Osteoblast (primary cell): Measurements from ENCODE around the gene STT3B. TPM values are rescaled to one million over a fixed set of nuclear protein-coding genes. Genes with fewer than 3 reads are reported as not detected.
A peak's percentile ranks its signal among the peaks of the same experiment; 100 is the strongest.

Experiments used
- DNase-seq: peaks from one replicate; pipeline ENCODE4 v3.0.0; 2011; ENCODE audit warnings: low spot score, mixed read lengths; ENCODE audit not compliant: insufficient read length; ENCODE audit errors: missing footprints
- H2AFZ ChIP-seq: 2 replicates; pipeline ENCODE4 v1.6.0; 2011; ENCODE audit warnings: mild to moderate bottlenecking, low read length
- H3K27ac ChIP-seq: 2 replicates; pipeline ENCODE4 v1.5.1; 2011; ENCODE audit warnings: mild to moderate bottlenecking, low read depth, low read length, moderate library complexity
- H3K27me3 ChIP-seq: 2 replicates; pipeline ENCODE4 v1.6.0; 2012; ENCODE audit warnings: mild to moderate bottlenecking, control low read depth, inconsistent platforms, low read length, moderate library complexity; ENCODE audit not compliant: insufficient read depth
- H3K36me3 ChIP-seq: 2 replicates; pipeline ENCODE4 v1.5.1; 2011; ENCODE audit warnings: mild to moderate bottlenecking, low read length, control low read depth, moderate library complexity; ENCODE audit not compliant: insufficient read depth
- H3K4me1 ChIP-seq: 2 replicates; pipeline ENCODE4 v1.5.1; 2011; ENCODE audit warnings: mild to moderate bottlenecking, low read length, control low read depth, moderate library complexity; ENCODE audit not compliant: insufficient read depth
- H3K4me2 ChIP-seq: 2 replicates; pipeline ENCODE4 v1.6.0; 2011; ENCODE audit warnings: mild to moderate bottlenecking, low read length; ENCODE audit not compliant: insufficient read depth
- H3K4me3 ChIP-seq: fragments of 200-600 bp; sonication (generic); 3 replicates; pipeline ENCODE4 v1.5.1; 2012; ENCODE audit warnings: mild to moderate bottlenecking, low read length, inconsistent platforms; ENCODE audit not compliant: insufficient read depth
- H3K79me2 ChIP-seq: 2 replicates; pipeline ENCODE4 v1.6.0; 2012; ENCODE audit warnings: mild to moderate bottlenecking, low read length, control low read depth, inconsistent platforms; ENCODE audit not compliant: insufficient read depth
- H3K9me3 ChIP-seq: 2 replicates; pipeline ENCODE4 v1.5.1; 2011; ENCODE audit warnings: low read depth, low read length, control low read depth
- H4K20me1 ChIP-seq: 2 replicates; pipeline ENCODE4 v1.6.0; 2012; ENCODE audit warnings: mild to moderate bottlenecking, low read length, control low read depth; ENCODE audit not compliant: insufficient read depth
- CTCF ChIP-seq: IDR thresholded peaks from 2 replicates; pipeline ENCODE4 v1.5.1; 2011; ENCODE audit warnings: mild to moderate bottlenecking, low read depth, low read length, moderate library complexity; ENCODE audit errors: extremely low read depth
- total RNA-seq: library from RNA; depleted of rRNA; stranded (reverse); fragments of >200 nt; gene quantifications from 2 replicates; pipeline ENCODE4 v1.2.3, GENCODE V29; 2012

The STT3B gene
- total RNA-seq, 1 donor = 216 TPM

- no peaks in the 10 kb centered on the region for H3K9me3 ChIP-seq
- H3K4me2 ChIP-seq = no peak overlapping the region
- H4K20me1 ChIP-seq = no peaks in the 10 kb centered on the region
- H3K36me3 ChIP-seq = no peaks in the 10 kb centered on the region
- no peak for DNase-seq
- no peak overlapping the region for H2AFZ ChIP-seq
- H3K27me3 ChIP-seq = peaks cover 17% of the 10 kb centered on the region
- H3K27ac ChIP-seq = no peak overlapping the region
- H3K4me1 ChIP-seq = no peaks in the 10 kb centered on the region
- H3K79me2 ChIP-seq = no peaks in the 10 kb centered on the region
- TF ChIP-seq CTCF = no peak
- H3K4me3 ChIP-seq = no peak overlapping the region
Measured at GRCh38 chr3:31525532-31525931, 7.2 kb upstream of the STT3B start.

GRCh38 chr3:31529421-31529820 is 3.3 kb upstream of the STT3B start:
- Histone ChIP-seq H3K27ac (no peak overlapping the region), H3K4me1 (peaks cover 13% of the 10 kb centered on the region), H3K36me3 (no peaks in the 10 kb centered on the region), H3K4me3 (no peak overlapping the region), H3K27me3 (peaks cover 17% of the 10 kb centered on the region), H3K4me2 (no peak overlapping the region), H3K9me3 (no peaks in the 10 kb centered on the region), H4K20me1 (peaks cover 9% of the 10 kb centered on the region), H3K79me2 (peaks cover 17% of the 10 kb centered on the region), H2AFZ (no peak overlapping the region)
- TF ChIP-seq CTCF = no peak
- no peak for DNase-seq

- peaks cover 17% of the 10 kb centered on the region for H3K27me3 ChIP-seq
- no peaks in the 10 kb centered on the region for H3K9me3 ChIP-seq
- peaks cover 20% of the 10 kb centered on the region for H3K4me1 ChIP-seq
- no peaks in the 10 kb centered on the region for H3K36me3 ChIP-seq
- peaks cover 16% of the 10 kb centered on the region for H4K20me1 ChIP-seq
- no peak for DNase-seq
- no peak overlapping the region for H3K4me3 ChIP-seq
- no peak overlapping the region for H3K27ac ChIP-seq
- peak overlapping the region; percentile 99 for H3K4me2 ChIP-seq
- no peak overlapping the region for H2AFZ ChIP-seq
- no peak for TF ChIP-seq CTCF
- peaks cover 25% of the 10 kb centered on the region for H3K79me2 ChIP-seq
Measured at GRCh38 chr3:31530039-31530959, 2.4 kb upstream of the STT3B start.

- Histone ChIP-seq H3K4me2 (peak overlapping the region; percentile 99), H2AFZ (no peak overlapping the region), H3K27me3 (peaks cover 17% of the 10 kb centered on the region), H3K36me3 (no peaks in the 10 kb centered on the region), H4K20me1 (peaks cover 20% of the 10 kb centered on the region), H3K4me1 (peaks cover 20% of the 10 kb centered on the region), H3K9me3 (no peaks in the 10 kb centered on the region), H3K79me2 (peaks cover 32% of the 10 kb centered on the region), H3K27ac (peak overlapping the region; percentile 94), H3K4me3 (peak overlapping the region; percentile 89)
- TF ChIP-seq CTCF = no peak
- DNase-seq = no peak
Measured at GRCh38 chr3:31530960-31531335, 1.8 kb upstream of the STT3B start.
